ENCODE results near the gene WDTC1.

WDTC1 gene

DNA sequence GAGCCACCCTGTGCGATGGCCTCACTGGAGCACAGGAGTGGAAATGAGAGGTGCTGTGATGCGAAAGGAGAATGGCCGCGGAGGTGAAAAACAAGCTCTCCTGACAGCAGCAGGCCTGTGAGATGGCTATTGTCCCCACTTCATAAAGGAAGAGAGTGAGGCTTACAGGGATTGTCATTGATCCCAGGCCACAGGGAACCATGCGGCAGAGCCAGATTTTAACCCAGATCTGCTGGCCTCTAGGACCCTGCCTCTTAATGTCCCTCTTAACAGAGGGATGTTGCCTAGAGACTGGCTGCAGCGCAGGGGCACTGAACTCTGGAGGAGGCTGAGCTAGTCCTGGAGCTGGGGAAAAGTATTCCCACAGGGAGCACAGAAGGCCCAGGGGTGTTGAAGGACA, 104.3 kb downstream of the WDTC1 start:
- no peak for DNase-seq

DNA sequence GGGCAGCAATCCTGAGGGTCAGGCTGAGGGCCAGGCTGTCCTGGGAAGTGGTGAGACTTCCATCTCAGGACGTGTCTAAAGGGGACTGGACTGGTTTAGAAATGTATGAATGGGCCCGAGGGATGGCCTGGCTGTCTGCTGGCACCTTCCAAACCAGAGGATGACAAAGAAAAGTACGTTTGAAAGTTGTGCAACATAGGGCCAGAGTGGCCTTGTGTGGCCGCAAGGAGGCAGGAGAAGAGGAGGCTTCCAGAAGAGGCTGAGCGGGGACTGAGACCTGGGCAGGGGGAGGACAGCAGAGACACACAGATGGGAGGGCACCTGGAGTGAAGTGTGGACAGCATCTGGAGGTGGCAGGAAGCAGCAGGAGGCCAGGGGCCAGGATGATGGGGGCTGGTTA, 104.8 kb downstream of the WDTC1 start:
- no peak for DNase-seq

DNA sequence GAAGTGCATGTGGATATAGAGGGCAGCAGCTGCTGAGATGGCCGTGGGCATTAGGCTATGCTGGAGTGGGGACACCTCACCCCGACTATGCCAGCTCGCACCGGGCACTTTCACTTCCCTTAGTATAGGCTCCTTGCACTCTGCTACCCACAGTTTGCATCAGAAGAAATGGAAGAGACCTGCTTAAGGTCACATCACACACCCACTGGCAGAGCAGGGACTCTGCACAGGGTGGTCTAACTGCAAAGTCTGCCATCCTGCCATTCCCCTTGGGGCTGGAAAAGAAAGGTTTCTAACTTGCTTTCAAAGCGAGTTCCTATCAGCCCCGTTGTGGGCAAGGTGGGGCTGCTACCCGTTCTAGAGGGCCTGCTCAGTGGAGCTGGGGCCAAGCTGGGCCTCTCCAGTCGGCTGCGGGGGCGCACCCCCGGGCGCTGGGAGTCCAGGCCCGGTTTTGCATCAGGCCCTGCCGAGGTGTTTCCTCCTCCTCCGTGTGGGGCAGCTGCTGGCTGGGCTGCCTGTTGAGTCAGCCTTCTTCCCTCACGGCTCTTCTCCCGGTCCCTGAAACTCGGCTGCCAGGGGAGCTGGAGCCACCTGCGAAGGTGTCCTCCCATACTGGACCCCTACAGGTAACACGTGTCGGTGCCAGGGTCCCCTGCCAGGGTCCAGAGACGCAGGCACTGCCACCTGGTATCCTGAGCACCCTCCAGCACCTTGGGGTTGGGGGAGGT, 107.3 kb downstream of the WDTC1 start, which contains the start of gene SYTL1:
Gene SYTL1, plus strand, starts transcription at position 498 of the 728 bp plus-strand sequence. CDS start 3,313 bp downstream, outside the sequence.
- DNase-seq, result peak; percentile 63

DNA sequence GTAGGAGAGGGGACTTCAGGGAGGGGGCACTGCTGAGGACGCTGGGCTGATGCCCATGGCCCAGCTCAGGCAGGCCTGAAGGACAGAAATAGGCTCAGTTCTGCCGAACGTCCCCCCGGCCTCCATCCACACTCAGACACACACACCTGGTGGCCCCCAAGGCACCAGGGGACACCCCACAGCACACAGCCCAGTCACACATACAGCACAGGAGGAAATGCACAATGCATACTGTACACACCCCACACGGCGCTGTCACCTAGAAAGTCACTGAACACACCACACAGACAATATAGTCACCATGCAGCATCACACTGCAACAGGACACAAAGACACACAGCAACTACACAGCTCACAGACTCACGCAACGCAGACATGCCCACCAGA, 108.0 kb downstream of the WDTC1 start:
- DNase-seq, result no peak

DNA sequence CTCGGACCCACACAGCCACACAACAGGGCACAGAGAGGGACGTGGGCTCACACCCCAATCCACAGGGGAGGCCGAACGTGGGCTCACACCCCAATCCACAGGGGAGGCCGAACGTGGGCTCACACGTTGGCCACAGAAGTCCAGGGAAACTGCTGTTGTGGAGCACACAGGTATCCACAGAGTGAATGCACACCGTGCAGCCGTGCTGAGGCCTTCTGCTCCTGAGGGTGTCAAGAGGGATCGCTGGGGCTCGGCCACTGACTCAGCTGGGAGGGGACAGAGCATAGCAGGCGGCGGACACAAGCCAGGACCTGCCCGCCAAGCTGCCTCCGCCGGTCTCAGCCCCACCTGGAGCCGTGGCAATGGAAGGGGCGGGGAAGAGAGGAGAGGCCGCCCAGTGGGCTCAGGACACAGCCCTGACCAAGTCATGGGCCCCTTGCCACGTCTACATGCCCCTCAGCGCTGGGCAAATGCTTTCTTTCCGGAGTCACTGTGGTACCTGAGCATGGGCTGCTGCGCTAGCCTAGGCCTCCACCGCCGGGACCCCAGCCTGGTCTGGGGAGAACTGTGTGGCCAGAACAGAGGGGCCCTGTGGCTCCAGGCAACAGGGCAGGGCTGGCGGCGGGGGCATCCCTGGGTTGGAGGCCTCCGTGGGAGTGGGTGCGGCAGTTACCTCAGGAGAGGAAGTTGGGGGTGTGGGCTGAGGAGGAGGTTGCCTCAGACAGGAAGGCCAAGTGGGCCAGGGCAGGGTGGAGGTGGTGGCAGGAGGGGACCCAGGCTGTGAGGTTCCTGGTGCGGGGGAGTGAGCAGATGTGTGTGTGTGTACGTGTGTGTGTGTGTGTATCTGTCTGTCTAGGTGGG, 108.6 kb downstream of the WDTC1 start:
- peak; percentile 85 for DNase-seq

DNA sequence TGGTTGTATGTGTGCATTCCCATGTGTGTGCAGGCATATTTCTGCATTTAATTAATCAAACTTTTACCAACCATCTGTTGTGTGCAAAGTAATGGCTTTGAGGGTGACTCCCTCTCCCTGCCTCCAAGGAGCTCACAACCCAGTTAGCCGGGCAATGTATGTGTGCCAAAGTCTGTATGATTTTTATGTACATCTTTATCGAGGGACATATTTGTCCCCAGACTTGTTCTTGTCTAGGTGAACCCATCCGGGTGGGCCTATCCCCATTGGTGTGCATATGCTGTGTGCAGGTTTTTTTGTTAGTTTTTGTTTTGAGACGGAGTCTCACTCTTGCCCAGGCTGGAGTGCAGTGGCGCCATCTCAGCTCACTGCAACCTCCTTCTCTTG, 109.2 kb downstream of the WDTC1 start:
- DNase-seq, result no peak

DNA sequence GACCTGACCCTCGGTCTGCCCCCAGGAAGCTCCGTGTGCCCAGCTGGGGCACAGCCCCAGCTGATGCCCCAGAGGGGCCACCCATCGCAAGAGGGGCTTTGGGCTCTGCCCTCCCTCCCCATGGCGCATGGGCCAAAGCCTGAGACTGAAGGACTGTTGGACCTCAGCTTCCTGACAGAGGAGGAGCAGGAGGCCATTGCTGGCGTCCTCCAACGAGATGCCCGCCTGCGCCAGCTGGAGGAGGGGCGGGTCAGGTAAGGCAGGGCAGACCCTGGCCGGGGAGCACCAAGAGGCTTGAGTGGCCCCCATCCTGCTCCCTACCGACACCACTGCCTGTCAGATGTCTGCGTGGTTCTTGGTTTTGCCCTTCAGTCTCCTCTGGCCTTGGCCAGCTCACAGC, 110.8 kb downstream of the WDTC1 start:
- no peak for DNase-seq

DNA sequence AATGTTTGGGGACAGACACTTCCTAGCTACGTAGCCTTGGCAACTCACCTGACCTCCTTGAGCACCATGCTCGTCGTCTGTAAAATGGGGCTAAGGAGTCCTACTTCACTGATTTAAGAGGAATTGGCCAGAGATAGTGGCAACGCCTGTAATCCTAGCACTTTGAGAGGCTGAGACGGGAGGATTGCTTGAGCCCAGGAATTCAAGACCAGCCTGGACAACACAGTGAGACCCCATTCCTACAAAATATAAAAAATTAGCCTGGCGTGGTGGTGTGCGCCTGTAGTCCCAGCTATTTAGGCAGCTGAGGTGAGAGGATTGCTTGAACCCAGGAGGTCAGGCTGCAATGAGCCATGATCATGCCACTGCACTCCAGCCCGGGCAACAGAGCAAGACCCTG, 111.9 kb downstream of the WDTC1 start:
- DNase-seq, result no peak

DNA sequence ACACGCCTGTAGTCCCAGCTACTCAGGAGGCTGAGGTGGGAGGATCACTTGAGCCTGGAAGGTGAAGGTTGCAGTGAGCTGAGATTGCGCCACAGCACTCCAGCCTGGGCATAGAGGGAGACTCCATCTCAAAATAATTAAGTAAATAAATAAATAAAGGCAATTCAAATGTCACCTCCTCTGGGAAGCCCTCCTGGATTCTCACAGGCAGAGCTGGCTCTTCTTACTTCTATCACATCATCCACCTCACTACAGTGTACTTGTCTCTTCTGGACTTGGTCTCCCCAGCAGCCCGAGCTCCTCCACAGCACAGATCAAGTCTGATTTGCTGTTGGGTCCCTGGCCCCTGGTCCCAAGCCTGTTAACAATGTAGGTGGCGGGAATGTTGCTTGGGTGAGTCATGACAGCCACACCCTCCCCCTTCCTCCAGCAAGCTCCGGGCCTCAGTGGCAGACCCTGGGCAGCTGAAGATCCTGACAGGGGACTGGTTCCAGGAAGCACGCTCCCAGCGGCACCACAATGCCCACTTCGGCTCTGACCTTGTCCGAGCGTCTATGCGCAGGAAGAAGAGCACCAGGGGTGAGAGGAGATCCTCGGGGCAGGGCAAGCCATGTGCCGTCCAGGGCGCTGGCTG, 112.7 kb downstream of the WDTC1 start:
- no peak for DNase-seq

DNA sequence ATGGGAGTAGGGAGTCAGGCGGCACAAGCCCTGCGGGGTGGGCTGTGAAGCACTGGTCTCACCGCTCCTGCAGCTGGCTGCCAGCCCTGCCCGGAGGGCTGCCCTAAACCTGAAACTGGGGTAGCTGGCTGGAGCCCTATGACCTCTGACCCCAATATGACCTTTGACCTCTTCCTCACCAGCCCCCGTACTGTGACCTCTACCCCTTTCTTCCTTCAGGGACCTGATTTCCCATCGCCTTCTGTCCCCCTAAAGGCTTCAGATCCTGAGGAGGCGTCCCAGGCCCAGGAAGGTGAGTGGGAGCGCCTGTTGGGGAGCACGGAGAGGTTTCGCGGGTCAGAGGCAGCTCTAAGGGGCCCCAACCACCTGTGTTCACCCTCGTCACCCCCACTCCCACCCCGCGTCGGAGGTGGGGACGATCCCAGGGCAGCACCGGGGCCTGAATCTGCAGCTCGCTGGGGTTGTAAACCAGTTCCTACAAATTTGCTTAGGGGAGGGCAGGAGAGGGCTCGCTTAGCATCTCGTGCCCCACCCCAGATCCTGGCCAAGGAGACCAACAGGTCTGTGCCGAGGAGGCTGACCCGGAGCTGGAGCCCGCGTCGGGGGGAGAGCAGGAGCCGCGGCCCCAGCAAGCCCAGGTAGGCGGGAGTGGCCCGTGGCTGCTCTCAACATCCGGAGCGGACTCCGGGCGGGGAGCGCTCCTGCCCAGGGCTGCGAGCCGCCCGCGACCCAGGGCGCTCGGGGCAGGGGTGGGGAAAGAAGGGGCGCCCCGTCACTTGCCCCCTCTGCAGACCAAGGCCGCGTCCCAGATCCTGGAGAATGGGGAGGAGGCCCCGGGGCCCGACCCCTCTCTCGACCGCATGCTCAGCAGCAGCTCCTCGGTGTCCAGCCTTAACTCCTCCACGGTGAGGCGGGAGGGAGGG, 114.7 kb downstream of the WDTC1 start:
- no peak for DNase-seq

DNA sequence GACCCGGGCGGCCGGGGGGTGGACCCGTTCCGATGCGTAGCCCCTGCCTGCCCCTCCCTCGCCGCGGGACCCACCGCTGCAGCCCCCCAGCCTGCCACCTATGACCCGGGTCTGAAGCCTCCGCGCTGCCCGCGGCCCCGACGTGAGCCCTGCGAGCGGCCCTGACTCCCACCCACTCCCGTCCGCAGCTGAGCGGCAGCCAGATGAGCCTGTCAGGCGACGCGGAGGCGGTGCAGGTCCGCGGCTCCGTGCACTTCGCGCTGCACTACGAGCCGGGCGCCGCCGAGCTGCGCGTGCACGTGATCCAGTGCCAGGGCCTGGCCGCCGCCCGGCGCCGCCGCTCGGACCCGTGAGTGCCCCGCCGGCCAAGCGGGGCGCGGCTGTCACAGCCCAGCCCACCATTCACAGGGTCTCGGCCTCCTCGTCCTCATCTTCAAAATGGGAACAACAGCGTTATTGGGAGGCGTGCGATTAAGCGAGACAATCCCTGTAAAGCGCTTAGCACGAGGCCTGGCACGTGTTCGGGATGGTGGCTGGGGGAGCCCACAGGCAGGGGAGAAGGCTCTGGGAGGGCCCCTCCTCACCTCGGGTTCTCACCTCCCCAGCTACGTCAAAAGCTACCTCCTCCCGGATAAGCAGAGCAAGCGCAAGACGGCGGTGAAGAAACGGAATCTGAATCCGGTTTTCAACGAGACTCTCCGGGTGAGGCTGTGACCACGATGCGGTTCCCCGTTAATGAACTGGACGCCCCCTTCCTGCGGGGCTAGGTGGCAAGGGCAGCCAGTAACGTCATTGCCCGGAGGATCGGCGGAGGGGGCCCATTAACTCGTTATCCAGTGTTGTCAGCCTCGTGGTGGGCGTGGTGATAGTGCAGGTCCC, 115.6 kb downstream of the WDTC1 start:
- no peak for DNase-seq

DNA sequence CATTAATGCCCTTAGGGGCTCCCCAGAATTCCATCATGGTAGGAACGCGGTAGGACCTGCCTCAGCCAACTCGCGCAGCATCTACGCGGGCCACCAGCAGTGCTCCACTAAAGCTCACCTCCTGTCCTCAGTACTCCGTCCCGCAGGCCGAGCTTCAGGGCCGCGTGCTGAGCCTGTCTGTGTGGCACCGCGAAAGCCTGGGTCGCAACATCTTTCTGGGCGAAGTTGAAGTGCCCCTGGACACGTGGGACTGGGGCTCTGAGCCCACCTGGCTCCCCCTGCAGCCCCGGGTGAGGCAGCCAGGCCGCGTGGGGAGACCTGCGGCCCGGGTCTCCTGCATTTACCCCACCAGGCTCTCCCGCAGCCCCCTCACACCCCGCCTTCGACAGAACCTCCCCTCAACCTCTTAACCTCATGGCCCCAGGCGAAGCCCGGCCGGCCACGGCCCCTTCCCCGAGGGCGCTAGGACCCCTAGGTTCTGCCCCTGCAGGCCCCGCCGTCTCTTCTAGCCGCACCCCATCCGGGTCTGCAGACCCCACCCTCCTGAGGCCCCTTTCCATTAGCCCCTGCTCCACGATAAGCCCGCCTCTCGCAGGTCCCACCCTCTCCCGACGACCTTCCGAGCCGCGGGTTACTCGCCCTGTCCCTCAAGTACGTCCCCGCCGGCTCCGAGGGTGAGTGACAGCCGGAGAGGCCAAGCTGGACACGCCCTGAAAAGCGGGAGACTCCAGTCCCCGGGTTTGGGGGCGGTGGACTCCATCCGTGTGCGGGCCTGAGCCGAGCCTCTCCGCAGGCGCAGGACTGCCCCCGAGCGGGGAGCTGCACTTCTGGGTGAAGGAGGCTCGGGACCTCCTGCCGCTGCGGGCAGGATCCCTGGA, 116.5 kb downstream of the WDTC1 start:
- no peak for DNase-seq

DNA sequence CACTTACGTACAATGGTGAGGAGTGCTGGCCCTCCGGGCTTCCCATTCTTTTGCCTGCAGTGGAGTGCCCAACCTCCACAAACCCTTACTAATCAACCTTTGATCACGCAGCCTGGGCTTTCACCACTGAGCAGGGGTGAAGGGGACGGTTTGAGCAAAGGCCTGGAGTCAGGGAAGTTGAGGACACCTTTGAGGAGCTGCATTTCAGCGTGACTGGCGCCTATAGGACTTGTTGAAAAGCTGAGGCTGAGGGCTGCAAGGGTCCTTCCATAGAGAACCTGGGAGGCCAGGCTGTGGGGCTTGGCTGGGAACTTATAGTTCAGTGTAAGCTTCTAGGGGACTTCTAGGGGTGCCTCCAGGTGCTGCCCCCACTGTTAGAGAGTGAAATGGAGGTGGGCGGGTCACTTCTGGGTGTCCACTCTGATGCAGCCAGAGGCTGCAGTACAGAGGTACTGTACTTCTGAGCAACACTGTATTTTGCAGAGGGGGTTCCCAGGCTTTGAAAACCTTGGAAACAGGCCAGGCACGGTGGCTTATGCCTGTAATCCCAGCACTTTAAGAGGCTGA, 117.2 kb downstream of the WDTC1 start:
- DNase-seq, result no peak

DNA sequence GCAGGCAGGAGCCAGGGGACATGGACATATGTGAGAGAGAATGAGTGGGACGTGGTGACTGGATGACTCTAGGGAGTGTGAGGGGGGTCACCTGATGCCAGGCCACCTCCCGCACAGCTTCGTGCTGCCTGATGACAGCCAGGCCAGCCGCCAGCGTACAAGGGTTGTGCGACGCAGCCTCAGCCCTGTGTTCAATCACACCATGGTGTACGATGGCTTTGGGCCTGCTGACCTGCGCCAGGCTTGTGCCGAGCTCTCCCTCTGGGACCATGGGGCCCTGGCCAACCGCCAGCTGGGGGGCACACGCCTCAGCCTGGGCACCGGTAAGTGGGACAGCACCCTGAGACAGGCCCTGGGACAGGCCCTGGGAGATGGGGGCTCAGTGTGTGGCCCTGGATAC, 118.7 kb downstream of the WDTC1 start:
- no peak for DNase-seq

DNA sequence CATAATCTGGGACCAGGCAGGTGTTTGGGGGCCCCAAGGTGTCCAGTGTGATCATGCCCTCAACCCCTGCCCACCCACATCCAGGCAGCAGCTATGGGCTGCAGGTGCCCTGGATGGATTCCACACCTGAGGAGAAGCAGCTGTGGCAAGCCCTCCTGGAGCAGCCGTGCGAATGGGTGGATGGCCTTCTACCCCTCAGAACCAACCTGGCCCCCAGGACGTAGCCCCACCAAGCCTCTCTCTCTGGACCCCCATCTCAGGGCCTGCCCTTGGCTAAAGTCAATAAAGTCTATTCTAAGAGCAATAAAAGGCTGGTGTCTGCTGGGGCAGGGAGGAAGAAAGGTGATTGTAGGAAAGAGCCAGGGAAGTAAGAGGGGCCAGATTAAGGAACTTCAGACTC, 119.2 kb downstream of the WDTC1 start:
- DNase-seq, result no peak

DNA sequence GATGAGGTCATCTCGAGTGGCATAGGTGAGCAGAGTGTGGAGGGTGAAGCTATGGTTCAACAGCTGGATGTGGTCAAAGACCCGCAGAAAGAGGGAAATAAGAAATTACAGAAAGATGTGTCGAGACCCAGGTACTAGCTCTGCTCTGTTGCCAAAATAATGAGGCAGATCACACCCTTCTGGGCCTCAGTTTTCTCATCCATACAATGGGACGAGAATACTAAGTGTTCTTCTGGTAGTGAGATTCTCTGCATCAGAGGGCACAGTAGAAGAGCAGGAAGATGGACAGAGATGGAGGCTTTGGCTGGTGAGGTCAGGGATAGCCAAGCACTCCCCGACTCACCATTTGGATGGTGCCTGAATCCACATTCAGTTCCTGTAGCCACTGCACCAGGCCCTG, 121.3 kb downstream of the WDTC1 start:
- no peak for DNase-seq

DNA sequence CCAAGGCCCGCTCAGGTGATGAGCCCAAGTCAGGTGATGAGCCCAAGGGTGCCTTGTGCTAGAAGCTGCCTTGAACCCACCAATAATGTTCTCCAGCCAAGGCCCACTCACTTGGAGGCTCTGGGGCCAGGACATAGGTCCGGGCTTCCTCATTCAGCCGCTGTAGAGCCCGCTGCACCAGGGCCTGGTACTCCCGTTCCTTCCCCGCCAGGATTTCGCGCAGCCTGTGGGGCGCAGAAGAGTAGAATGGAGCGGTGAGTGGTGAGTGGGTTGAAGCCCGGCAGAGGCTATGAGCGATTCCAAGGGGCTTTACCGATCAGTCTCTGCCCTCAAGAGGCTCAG, 121.8 kb downstream of the WDTC1 start:
- DNase-seq, result no peak

DNA sequence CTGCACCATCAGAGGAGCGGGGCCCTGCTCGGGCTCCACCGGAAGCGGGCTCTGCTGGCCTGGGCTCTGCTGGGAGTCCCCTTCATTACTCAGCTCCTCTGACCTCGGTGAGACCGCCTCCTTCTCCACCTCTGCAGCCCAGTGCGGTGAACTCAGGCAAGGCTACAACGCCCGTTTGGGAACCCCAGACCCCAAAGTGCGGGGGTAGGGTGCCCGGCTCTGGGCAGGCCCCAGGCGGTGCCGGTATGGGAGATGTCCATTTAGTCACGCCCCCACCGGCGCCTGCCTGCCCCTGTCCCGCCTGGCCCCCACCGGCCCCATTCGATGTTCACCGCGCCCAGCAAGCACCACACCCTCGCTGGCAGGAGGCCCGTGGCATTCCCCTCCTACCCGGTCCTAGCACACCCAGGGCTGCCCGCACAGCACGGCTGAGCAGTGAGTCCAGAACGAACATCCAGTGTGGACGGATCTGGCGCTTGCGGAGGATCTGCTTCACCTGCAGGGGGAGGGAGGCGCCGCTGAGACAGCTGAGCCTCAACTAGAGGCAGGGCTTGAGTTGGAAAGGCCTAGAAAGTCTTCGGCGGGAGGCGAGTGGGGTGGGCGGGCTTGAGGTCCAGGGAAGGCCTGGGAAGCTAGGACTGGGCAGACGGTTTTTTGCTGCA, 122.3 kb downstream of the WDTC1 start:
- DNase-seq, result peak; percentile 35

DNA sequence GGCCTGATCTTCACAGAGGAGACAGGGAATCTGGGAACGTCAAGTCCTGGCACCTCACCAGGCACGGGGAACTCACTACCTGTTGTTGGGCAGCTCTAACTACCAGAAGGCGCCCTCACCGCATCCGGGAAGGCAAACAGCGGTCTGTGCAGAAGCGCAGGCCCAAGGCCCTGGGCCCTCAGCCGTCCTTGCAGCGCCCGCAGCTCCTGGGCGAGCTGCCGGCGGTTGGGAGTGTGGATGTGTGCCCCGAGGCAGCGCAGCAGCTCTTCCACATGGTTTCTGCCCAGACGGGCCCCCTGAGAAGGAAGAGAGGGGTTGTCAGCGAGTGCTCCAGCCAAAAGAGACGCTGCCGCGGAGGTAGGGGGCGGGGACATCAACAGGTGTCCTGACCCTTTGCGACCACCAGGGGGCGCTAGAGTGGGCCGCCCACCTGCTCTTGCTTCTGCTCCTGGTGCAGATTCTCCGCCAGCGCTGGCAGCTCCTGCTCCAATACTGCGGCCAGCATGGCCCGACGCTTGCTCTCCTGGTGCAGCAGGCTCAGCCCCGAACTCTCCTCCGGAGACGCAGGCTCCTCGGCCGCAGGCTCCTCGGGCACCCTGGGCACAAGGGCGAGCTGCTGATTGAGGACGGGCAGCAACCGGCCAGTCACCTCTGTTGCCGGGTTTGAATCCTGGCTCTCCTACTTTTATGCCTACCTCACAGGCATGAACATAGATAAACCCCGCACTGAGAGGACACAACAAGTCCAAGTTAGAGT, 123.0 kb downstream of the WDTC1 start:
- peak; percentile 83 for DNase-seq

Data from CD4-positive, alpha-beta T cell treated with Interleukin-15 for 1 hour (primary cell).